ENCODE measurements around the gene KRTAP10-9.
"Not testable (repeated sequence)": the region's sequence is repeated elsewhere in the genome, so short reads cannot be mapped to it uniquely, and the experiment has no call there.

KRTAP10-9 gene

DNA sequence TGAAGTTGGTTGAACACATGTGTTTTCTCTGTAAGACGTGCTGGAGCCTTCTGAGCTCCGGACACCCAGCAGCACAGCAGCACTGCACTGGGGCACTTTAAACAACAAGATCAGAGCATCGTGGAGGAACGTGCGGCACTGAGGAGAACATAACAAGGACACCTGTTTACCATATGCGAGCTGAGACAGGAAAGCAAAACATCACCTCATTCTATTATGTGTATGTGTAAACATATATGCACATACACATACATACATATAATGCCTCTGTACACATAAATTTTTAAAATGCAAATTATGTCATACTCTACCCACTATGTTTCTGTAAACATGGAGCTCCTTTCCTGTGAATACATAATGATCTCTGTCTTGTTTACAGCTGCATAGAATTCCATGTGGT, 31.4 kb upstream of the KRTAP10-9 start:
- no peak for DNase-seq (ENCODE audit: low read depth in 2 of 2)

GRCh38 chr21:44596068-44596725, 30.7 kb upstream of the KRTAP10-9 start:
- DNase-seq (ENCODE audit: low read depth in 2 of 2): no peak

DNA sequence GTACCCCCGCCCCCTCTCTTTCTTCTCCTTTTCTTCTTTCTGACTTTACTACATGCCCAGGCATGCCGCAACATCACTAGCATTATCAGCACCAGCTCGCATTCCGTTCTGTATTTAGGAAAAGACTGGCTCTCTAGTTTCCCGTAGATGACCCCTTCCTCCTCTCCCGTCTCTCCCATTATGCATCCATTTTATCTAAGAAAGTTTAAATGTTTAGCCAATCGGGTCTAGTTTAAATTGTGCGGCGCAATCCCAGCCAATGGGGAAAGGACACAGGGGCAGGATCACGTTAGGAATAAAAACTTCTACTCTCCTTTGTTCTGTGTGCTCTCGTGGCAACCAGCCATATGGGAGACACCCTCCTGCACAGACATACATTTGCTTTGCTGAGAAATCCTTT, 28.8 kb upstream of the KRTAP10-9 start:
- DNase-seq (ENCODE audit: low read depth in 2 of 2): no peak

- DNase-seq (ENCODE audit: low read depth in 2 of 2): no peak
These were observed 27.4 kb upstream of the KRTAP10-9 start for GRCh38 chr21:44599264-44600029.

GRCh38 chr21:44600118-44600978, 26.5 kb upstream of the KRTAP10-9 start, which contains the start of gene KRTAP10-7:
Gene KRTAP10-7 (plus strand): TSS chr21:44600597. CDS start chr21:44600622, 25 bp downstream.
- DNase-seq (ENCODE audit: low read depth in 2 of 2): not testable (repeated sequence)

GRCh38 chr21:44601091-44601490, 25.8 kb upstream of the KRTAP10-9 start:
- DNase-seq (ENCODE audit: low read depth in 2 of 2): not testable (repeated sequence)

- no peak for DNase-seq (ENCODE audit: low read depth in 2 of 2)
These were observed 25.1 kb upstream of the KRTAP10-9 start for GRCh38 chr21:44601596-44602462.

DNA sequence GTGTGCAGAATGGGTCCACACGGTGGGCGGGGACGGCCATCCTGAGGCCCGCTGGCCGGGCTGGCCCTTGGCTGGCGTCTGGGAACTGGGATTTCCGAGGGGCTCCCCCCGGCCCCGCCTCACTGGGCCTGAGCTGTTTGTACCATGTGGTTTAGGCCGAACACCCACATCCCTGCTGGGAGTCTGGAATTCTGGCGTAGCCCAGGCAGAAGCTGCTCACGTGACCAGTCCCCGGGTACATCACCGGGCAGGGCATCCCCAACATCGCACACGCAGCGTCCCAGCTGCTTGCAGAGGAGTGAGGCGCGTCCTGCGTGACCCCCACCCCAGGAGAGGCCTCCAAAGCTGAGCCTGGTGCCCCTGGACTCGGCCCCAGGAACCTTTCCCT, 24.4 kb upstream of the KRTAP10-9 start:
- DNase-seq (ENCODE audit: low read depth in 2 of 2): no peak

GRCh38 chr21:44603109-44603875, 23.6 kb upstream of the KRTAP10-9 start:
- DNase-seq (ENCODE audit: low read depth in 2 of 2): no peak

DNA sequence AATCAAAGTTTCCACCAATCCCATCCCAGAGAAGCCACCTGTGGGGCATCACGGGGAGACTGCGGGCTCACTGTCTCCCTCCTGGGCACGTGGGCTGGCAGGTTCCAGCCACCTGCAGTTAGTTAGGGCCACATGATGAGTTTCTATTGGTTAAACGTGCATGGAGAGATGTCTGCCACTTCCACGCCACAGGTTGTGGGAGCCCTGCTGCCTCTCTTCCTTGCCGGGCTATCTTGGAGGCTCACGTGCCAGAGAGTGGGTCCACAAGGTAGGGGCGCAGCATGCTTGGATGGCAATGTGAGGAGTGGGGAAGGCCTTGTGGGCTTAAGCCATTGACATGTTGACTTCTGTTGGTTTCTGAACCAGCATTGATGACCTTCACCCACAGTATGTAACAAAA, 23.0 kb upstream of the KRTAP10-9 start:
- DNase-seq (ENCODE audit: low read depth in 2 of 2): no peak

GRCh38 chr21:44606495-44606894, 20.4 kb upstream of the KRTAP10-9 start:
- no peak for DNase-seq (ENCODE audit: low read depth in 2 of 2)

DNA sequence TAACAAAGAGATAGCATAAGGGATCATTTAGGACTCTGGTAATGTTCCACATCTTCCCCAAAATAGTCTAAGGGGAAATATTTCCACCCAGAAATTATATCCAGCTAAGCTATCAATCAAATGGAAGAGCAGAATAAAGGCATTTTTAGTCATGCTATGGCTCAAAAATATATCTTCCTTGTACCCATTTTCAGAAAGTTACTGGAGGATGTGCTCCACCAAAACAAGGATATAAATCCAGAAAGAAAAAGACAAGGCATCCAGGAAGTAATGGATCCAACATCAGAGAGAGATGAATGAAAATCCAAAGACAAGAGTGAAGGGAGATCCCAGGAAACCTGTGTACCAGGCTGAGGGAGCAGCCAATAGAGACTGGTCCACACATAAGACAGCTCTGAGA, 17.7 kb upstream of the KRTAP10-9 start:
- no peak for DNase-seq (ENCODE audit: low read depth in 2 of 2)

- DNase-seq (ENCODE audit: low read depth in 2 of 2): not testable (repeated sequence)
These were observed 16.6 kb upstream of the KRTAP10-9 start for GRCh38 chr21:44610157-44610843.

- DNase-seq (ENCODE audit: low read depth in 2 of 2): no peak
These were observed 15.3 kb upstream of the KRTAP10-9 start for GRCh38 chr21:44611551-44611950.

- DNase-seq (ENCODE audit: low read depth in 2 of 2): no peak
These were observed 14.8 kb upstream of the KRTAP10-9 start, which contains the start of gene KRTAP10-8 for GRCh38 chr21:44612029-44612486. Gene KRTAP10-8 (plus strand): TSS chr21:44612079. CDS start chr21:44612101, 22 bp downstream.

GRCh38 chr21:44612669-44613229, 14.1 kb upstream of the KRTAP10-9 start:
- DNase-seq (ENCODE audit: low read depth in 2 of 2): no peak

DNA sequence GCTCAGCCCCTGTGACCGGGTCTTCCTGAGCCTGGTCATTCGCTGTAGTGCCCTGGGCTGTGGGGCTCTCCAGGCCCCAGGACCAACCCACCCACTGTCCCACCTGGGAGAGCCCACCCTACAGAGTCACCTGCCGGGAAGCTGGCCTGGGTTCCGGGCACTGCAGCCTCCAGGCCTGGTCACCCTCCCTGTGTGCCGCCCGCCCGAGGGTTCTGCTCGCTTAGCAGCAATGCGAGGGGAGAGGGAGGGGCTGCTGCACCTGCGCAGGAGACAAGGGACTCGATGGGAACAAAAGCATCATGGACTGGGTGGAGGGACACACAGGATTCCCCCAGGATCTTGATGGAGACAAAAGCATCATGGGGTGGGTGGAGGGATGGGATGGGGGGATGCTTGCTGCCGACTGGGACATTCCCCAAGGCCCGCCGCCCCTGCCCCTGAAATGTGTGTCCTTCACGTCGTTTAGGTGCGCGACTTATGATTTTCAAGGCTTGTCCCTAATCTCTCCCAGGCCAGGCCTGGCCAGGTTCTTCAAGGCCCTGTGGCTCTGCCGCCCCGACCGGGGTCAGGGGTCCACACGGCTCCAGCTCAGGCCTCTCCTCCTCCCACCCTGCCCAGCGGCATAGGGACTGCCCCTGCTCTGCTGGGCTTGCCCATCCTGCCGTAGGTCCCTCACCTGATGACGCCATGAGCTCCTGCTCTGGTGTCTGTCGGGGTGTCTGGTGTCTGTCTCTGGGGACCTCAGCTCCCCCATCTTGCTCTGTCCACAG, 13.3 kb upstream of the KRTAP10-9 start:
- DNase-seq (ENCODE audit: low read depth in 2 of 2): no peak

GRCh38 chr21:44614161-44614631, 12.7 kb upstream of the KRTAP10-9 start:
- no peak for DNase-seq (ENCODE audit: low read depth in 2 of 2)

Data from stimulated activated CD8-positive, alpha-beta memory T cell treated with anti-CD3 and anti-CD28 coated beads, Interleukin-2, amount 100 ng/mL, for 1 hour (primary cell).